Ovary (tissue), 3 donors: ENCODE measurements around the gene AKAP8L.

Experiments used
- EP300 ChIP-seq: sonication (generic); formaldehyde crosslinking; IDR thresholded peaks from one replicate; pipeline ENCODE4 v1.6.1; 2017; ENCODE audit warnings: antibody characterized with exemption
- POLR2A ChIP-seq: fragments of 450-650 bp; IDR thresholded peaks from one replicate; pipeline ENCODE4 v1.6.1; 2017; ENCODE audit warnings: antibody characterized with exemption, mild to moderate bottlenecking, moderate library complexity
- TF ChIP-seq, protein P1 (sequence below), 3 donors: fragments of 450-650 bp in 2 of 3; fragments of 200-600 bp in 1 of 3; IDR thresholded peaks; one replicate each; pipeline versions ENCODE4 v1.5.1 to v1.8.0; 2016 to 2022; ENCODE audit warnings: antibody characterized with exemption in 3 of 3, mild to moderate bottlenecking in 1 of 3
- donor health status: DM: no; HTN: no; CAD: no.

DNA sequence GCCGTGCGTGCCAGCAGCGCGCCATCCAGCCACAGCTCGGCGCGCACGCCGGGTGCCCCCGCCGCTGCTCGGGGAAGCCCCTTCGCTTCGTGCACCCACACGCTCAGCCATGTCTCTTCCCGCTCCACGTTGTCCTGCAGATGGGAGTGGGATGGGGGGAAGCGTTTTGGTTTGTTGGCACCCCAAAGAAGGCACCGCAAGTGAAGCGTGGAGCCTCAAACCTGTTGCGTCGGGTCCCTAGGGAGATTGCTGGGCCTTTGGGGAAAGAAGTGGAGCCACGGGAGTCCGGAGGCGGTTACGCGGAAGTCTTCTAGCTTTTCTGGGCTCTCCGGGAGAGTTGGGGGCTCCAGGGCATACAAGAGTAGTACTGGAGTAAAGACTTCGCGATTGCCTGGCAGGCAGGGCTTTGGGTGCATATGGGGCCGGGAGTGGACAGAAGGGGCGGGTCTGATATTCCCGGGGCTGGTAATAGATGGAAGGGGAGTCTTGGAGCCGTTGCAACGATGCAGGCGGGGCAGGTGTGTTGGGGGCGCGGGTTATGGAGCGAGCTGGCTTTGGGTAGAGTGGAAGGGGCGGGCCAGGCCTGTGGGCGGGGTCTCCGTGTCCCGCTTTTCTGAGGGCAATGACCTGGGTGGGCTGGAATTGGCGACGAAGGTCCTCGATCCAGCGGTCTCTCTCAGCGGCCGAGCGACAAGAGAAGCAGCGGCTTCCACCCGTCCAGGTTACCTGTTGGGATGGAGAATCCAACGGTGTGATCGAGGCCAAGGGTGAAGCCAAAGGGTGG lies 39.1 kb upstream of the AKAP8L start:
- TF ChIP-seq EP300, result no peak
- TF ChIP-seq, protein P1, sequence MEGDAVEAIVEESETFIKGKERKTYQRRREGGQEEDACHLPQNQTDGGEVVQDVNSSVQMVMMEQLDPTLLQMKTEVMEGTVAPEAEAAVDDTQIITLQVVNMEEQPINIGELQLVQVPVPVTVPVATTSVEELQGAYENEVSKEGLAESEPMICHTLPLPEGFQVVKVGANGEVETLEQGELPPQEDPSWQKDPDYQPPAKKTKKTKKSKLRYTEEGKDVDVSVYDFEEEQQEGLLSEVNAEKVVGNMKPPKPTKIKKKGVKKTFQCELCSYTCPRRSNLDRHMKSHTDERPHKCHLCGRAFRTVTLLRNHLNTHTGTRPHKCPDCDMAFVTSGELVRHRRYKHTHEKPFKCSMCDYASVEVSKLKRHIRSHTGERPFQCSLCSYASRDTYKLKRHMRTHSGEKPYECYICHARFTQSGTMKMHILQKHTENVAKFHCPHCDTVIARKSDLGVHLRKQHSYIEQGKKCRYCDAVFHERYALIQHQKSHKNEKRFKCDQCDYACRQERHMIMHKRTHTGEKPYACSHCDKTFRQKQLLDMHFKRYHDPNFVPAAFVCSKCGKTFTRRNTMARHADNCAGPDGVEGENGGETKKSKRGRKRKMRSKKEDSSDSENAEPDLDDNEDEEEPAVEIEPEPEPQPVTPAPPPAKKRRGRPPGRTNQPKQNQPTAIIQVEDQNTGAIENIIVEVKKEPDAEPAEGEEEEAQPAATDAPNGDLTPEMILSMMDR (IDR thresholded peaks at IDR 0.05), result no peak
- no peak for TF ChIP-seq POLR2A
